HG02588 (cell line): Measurements from ENCODE around the gene NSUN2.

ENCODE experiments used
- ATAC-seq: cut with Tn5 transposase; IDR thresholded peaks from one replicate; pipeline ENCODE4 v1.9.1; 2021; ENCODE audit warnings: mild to moderate bottlenecking, moderate library complexity; ENCODE audit not compliant: unreplicated experiment

Gene NSUN2

GRCh38 chr5:6606884-6607558 lies 25.8 kb downstream of the NSUN2 start:
- no peak for ATAC-seq

DNA sequence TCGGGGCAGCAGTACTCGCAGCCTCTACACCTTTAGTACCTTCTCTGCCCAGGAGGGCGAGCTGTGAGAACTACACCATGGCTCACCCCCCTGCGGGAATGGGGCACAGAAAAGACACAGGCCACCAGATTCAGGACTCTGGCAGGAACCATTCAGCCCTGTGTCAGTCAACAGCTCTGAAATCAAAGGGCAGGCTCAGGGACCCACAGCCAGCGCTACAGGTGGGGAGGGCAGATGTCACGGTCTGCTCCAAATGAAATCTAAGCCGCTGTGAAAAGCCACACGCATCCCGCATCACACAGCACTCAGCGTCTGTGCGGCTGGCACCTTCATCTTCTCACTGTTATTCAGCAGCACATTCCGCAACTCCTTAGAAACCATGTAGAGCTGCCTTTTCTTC lies 27.9 kb downstream of the NSUN2 start:
- ATAC-seq, result no peak

GRCh38 chr5:6604341-6604740 lies 28.5 kb downstream of the NSUN2 start:
- no peak for ATAC-seq

DNA sequence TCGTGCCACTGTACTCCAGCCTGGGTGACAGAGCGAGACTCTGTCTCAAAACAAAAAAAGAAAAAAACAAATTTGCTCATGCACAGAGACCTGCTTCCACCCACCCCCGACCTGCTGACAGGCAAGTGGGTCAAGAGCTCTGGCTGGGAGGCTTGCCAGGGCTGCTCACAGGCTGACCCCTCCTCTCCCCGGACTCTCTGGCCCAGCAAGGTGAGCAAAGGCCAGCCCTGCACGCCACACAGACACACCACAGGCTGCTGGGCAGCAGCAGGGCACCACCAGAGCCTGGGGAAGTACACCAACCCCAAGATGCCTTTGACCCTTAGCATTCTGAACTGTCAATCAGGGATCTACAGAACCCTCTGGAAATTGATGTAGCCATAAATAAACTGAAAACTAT lies 29.2 kb downstream of the NSUN2 start:
- no peak for ATAC-seq

DNA sequence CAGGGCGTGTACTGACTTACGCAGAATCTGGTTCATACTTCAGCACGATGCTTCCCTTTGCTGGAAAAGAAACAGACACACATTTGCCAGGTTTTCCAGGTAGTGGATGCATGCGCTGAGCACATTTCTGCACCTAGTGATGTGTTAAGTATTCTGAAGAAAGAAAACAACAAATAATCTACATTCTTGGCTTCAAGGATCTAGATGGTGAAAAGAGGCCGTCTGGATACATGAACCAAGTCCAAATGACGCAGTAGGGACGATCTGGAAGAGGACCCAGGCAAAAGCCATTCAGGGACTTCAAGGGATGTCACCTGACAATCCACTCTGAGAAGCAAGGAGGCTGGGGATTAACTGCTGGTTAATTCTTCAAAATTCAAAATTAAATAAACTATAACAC lies 30.4 kb downstream of the NSUN2 start:
- ATAC-seq, result no peak

GRCh38 chr5:6601816-6602215 lies 31.0 kb downstream of the NSUN2 start:
- no peak for ATAC-seq

DNA sequence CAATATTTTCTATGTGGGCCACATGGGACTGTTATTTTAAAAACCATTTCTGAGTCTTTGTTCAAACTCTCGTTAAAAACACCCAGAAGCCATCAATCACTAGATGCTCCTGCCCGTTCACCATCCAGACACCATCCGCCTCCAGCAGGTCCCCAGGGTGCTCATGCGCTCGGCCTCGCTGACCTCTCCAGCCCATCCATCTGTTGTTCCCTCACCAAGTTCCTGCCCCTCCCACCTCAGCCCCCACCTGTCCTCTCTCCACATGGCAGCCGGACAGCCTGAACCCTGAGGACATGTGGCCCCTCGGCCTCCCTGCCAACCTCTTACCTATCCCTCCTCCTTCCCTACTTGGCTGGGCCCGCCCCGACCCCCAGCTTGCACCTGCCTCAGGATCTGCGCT lies 31.6 kb downstream of the NSUN2 start:
- no peak for ATAC-seq

GRCh38 chr5:6599739-6600138 lies 33.1 kb downstream of the NSUN2 start:
- no peak for ATAC-seq

- no peak for ATAC-seq
Observed at GRCh38 chr5:6598351-6598900, 34.4 kb downstream of the NSUN2 start.

DNA sequence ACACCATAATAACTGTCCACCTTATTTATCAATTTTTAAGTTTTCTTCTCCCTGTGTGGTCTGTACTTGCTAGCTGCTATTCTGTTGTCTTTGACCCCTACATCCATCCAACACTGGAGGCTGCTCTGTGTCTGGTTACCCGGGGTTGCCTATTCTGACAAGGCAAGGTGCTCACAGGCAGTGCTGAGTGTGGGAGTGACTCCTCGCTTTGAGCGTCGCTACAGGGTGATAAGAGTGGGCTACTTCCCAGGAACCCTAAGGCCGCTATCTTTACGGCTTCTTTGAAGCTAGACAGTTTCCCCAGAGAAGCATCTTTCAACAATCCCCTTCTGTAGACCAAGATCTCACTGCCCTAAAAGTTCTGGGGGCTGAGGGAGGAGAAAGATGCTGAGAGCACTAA lies 35.3 kb downstream of the NSUN2 start:
- no peak for ATAC-seq

GRCh38 chr5:6596388-6596787 lies 36.5 kb downstream of the NSUN2 start:
- ATAC-seq, result no peak

DNA sequence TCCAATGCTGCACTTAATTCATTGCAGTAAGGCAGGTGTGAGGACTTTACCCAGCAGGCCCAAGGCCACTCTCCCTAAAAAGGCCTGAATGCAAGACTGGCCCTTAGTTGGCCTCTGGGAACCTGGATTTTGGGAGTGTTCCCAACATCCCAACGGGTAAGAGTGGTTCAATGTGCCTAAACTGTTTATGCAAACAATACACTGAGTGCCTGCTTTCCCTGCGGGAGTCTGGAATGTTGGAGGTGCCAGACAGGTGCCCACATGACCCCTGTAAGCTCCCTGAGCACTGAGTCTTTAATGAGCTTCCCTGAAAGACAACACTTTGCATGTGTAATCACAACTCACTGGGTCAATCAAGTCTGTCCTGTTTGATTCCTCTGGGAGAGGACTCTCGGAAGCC lies 37.4 kb downstream of the NSUN2 start:
- ATAC-seq, result no peak

DNA sequence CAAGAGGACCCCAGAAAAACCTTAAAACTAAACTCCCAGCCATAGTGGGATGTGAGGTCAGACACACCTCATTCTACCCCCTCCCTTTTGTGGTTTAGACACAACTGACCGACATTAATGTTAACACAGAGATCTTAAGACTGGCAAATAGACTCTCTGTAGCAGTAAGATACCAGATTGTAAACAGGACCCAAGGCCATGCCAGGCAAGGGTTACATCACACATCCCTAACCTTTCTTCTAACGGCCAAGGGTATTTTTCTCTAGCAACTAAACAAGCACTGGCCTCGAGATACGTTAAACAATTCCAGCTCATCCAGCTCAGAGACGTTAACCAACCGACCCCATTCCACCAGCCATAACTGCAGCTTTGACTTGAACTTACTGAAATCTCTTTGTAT lies 38.8 kb downstream of the NSUN2 start:
- no peak for ATAC-seq

GRCh38 chr5:6593148-6594016 lies 39.5 kb downstream of the NSUN2 start:
- ATAC-seq, result no peak

GRCh38 chr5:6592601-6593000 lies 40.2 kb downstream of the NSUN2 start:
- no peak for ATAC-seq

- ATAC-seq, result no peak
Observed at GRCh38 chr5:6591671-6592288, 41.1 kb downstream of the NSUN2 start.

GRCh38 chr5:6590581-6590980 lies 42.3 kb downstream of the NSUN2 start:
- ATAC-seq, result no peak

DNA sequence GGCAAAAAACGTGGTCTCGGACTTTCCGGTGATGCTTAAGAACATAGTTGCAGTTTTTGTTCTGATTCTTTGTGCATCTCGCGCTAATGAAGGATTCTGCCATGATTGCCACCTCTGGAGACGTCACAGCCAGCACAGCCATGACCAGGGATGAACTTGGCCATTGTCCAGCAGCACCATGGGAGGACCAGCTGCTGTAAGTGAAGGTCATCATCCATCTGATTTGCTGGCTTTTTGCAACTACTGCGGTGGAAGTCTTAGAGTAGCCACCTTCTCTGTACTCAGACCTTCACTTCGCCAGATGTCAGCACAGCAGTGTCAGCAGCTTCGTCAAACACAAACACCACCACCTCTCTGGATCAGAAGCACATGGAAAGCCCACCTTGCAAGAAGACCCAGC lies 45.7 kb downstream of the NSUN2 start:
- no peak for ATAC-seq

DNA sequence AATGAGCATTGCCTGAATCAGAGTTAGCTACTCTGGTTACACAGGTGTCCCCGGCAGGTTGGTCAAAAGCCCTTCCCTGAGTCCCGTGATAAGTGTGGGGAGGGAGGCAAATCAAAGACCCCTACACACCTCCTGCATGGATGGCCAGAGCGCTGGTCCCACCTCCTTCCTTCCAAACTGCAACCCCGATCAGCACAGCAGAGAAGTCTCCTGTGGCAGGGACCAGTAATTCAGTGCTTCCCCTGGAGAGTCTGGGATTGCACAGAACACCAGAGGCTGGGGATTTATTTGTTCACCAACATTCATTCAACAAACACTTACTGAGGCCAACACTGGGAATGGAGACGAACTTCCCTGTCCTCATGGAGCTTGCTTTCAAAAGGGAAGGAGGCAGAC lies 46.2 kb downstream of the NSUN2 start:
- no peak for ATAC-seq

- ATAC-seq, result no peak
Observed at GRCh38 chr5:6585939-6586646, 46.8 kb downstream of the NSUN2 start.

DNA sequence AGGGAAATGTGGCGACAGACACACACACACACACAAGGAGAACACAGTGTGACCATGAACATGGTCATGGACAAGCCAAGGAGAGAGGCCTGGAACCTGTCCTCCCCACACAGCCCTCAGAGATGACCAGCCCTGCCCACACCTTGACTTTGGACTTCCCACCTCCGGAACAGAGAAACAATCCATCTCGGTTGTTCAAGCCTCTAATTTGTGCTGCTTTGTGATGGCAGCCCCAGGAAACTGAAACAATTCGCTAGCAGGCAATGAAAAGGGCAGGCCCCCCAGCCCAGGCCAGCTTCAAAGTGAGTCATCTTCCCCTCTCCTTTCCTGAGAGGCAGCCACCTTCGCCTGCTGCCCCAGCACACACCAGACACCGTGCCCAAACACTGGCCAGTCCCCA lies 47.7 kb downstream of the NSUN2 start:
- ATAC-seq, result no peak
